Tibial nerve (tissue), 4 donors: ENCODE data around the gene CFAP61.

Experiments used
- EP300 ChIP-seq, 2 donors: sonication (generic); formaldehyde crosslinking; IDR thresholded peaks; one replicate each; pipeline ENCODE4 v1.6.1; 2017; ENCODE audit warnings: antibody characterized with exemption in 2 of 2, mild to moderate bottlenecking in 1 of 2
- TF ChIP-seq, protein P1 (sequence below), 5 experiments: fragments of 200-600 bp in 3 of 5; fragments of 450-650 bp in 2 of 5; sonication (generic) in 3 of 5; IDR thresholded peaks; one replicate each; pipeline ENCODE4 v1.5.1; 2016 to 2019; ENCODE audit warnings: antibody characterized with exemption in 5 of 5, mild to moderate bottlenecking in 3 of 5, moderate library complexity in 2 of 5

DNA sequence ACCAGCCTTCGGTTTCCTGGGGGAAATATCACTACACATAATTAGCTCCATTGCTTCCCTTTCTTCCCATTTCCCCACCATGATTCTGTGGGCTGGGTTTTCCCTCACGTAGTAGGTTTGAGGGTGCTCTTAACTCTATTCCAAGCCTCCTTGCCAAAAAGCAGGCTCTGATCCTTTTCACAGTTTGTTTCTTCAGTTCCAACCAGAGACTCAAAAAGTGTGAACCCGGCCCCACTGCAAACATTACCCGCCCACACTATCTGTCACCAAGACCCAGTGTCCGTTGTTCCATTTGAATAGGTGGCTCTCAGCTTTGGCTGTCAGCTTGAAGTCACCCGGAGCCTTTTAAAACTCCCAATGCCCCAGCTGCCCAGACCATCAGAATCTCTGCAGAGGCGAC is 47.0 kb upstream of the CFAP61 start:
- TF ChIP-seq, protein P1, sequence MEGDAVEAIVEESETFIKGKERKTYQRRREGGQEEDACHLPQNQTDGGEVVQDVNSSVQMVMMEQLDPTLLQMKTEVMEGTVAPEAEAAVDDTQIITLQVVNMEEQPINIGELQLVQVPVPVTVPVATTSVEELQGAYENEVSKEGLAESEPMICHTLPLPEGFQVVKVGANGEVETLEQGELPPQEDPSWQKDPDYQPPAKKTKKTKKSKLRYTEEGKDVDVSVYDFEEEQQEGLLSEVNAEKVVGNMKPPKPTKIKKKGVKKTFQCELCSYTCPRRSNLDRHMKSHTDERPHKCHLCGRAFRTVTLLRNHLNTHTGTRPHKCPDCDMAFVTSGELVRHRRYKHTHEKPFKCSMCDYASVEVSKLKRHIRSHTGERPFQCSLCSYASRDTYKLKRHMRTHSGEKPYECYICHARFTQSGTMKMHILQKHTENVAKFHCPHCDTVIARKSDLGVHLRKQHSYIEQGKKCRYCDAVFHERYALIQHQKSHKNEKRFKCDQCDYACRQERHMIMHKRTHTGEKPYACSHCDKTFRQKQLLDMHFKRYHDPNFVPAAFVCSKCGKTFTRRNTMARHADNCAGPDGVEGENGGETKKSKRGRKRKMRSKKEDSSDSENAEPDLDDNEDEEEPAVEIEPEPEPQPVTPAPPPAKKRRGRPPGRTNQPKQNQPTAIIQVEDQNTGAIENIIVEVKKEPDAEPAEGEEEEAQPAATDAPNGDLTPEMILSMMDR (IDR thresholded peaks at IDR 0.05), result no peak
- TF ChIP-seq EP300 (IDR thresholded peaks at IDR 0.05), result no peak
